WI38 (cell line): ENCODE measurements around the gene ASL.

Source experiments
- H3K4me3 ChIP-seq: 2 replicates; pipeline ENCODE4 v1.5.1; 2011; ENCODE audit warnings: low read depth, mild to moderate bottlenecking, control low read depth, low read length
- TF ChIP-seq, protein P1 (sequence below): IDR thresholded peaks from 2 replicates; pipeline ENCODE4 v1.5.1; 2012; ENCODE audit warnings: low read depth, mild to moderate bottlenecking, control low read depth, low read length

ASL gene

GRCh38 chr7:66142334-66142733 lies 66.7 kb downstream of the ASL start:
- H3K4me3 ChIP-seq = no peak overlapping the region
- TF ChIP-seq, protein P1, sequence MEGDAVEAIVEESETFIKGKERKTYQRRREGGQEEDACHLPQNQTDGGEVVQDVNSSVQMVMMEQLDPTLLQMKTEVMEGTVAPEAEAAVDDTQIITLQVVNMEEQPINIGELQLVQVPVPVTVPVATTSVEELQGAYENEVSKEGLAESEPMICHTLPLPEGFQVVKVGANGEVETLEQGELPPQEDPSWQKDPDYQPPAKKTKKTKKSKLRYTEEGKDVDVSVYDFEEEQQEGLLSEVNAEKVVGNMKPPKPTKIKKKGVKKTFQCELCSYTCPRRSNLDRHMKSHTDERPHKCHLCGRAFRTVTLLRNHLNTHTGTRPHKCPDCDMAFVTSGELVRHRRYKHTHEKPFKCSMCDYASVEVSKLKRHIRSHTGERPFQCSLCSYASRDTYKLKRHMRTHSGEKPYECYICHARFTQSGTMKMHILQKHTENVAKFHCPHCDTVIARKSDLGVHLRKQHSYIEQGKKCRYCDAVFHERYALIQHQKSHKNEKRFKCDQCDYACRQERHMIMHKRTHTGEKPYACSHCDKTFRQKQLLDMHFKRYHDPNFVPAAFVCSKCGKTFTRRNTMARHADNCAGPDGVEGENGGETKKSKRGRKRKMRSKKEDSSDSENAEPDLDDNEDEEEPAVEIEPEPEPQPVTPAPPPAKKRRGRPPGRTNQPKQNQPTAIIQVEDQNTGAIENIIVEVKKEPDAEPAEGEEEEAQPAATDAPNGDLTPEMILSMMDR = no peak

DNA sequence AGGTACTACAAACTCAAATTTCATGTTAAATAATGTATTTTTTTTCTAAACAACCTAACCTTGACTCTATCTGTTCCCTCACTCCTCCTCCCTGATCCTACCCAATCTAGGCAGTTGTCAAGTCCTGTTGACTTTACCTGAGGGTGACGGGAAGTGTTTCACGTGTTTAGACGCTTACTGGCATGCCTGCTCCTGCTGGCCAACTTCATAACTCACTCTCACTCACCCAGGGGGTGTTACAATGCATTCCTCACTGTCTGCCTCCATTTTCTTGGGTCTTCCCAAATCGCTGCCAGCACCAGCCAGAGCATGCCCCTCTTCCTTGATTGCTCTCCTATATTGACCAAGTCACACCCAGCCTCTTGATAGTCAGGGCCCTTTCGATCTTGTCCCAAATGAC lies 67.4 kb downstream of the ASL start:
- H3K4me3 ChIP-seq = no peak overlapping the region
- TF ChIP-seq, protein P1 = no peak
